HG02678 (cell line): ENCODE results near the gene TBC1D21.

ENCODE experiments used
- ATAC-seq: cut with Tn5 transposase; IDR thresholded peaks from one replicate; pipeline ENCODE4 v1.9.1; 2021; ENCODE audit warnings: mild to moderate bottlenecking, moderate library complexity; ENCODE audit not compliant: unreplicated experiment

Gene TBC1D21, protein sequence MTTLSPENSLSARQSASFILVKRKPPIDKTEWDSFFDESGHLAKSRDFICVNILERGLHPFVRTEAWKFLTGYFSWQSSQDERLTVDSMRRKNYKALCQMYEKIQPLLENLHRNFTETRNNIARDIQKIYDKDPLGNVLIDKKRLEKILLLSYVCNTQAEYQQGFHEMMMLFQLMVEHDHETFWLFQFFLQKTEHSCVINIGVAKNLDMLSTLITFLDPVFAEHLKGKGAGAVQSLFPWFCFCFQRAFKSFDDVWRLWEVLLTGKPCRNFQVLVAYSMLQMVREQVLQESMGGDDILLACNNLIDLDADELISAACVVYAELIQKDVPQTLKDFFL

DNA sequence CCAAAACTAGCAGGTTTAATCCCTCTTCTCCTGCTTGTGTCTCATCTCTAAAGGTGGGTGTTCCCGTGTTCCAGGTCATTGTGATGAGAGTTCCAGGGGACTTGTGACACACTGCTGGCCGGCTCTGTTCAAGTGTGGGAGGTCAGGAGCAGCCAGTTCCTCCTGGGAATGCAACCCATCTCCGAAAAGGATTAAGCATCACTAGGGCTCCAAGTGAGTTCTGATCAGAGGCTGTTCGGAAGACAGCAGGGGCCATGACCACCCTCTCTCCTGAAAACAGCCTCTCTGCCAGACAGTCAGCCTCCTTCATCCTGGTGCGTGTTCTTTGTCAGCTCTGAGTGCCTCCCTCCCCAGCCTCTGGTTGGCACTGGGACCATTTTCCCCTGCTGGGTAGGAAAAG is at the start of gene TBC1D21:
Gene TBC1D21 (plus strand): TSS at position 109 of the 400 bp plus-strand sequence. CDS start 146 bp downstream, at position 255.
- ATAC-seq: no peak

DNA sequence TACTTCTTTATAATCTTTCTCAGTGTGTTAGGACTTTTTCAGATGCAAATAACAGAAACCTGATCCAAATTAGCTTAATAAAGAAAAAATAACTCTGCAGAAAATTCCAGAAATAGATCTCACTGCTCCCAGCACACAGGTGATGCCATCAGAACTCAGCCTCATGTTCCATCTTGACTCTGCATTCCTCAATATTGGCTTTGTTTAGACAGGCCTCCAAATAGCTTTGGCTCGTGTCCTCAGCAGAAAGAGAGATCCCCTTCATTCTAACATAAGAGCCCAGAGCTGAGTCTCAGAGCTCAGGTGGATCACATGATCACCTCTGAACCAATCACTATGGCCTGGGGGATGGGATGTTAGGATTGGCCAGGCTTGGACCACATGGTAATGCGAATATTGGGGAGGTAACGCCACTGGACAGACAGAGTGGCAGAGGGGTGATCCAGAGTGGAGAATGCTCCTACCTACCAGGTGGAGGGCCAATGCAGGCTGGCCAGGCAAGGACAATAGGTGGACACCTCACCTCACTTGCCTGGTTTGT is 46.6 kb upstream of the TBC1D21 start:
- no peak for ATAC-seq

DNA sequence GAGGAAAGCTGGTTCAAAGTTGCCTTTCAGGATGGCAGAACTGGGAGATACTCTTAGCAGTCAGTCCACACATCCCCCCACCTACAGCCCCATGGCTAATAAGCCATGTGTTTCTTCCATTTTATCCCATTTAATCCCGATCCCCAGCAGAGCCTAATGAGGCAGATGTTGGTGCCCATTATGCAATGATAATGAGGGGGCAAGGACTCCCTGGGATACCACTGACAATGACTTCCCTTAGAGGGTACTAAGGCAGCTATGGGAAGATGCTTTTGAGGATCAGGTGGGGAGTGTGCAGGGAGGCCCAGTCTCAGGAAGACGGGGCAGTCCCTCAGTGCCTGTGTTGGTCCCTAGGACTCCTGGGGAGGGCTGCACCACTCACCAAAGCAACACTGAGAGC is 43.8 kb upstream of the TBC1D21 start:
- no peak for ATAC-seq

DNA sequence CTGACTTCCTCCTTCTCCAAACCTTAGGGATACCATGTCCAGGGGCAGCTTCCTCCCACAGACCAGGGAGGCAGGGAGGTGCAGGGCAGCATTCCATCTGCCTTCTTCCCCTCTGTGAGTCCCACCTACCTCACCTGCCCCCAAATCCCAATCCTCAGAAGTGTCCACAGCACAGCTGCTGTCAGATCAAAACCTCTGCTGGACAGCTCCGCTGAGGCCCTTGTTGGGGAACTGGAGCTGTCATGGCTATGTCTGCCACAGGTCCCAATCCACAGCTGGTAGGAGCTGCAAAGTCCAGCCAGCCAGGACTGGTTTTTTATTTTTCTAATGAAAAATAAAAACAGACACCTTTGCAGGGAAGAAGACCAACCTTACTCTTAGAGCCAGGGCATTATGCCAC is 40.7 kb upstream of the TBC1D21 start:
- no peak for ATAC-seq

DNA sequence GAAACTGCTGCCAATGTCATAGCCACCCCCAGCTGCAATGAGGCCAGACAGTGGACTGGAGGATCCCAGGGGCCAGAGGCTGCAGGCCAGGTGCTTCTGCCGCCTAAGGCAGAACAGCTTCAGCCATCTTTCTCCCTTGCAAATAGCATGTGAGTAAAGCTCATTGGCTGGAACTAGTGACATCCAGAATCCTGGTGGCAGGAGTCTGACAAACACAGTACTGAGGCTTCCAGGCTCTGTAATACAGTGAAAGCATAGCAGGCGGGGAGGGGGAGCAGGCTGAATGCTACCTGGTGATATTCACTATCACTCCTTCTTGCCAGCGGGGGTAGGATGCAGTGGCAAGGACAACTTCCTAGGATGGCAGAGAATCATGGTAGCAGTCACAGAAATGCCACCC is 36.5 kb upstream of the TBC1D21 start:
- ATAC-seq: no peak

DNA sequence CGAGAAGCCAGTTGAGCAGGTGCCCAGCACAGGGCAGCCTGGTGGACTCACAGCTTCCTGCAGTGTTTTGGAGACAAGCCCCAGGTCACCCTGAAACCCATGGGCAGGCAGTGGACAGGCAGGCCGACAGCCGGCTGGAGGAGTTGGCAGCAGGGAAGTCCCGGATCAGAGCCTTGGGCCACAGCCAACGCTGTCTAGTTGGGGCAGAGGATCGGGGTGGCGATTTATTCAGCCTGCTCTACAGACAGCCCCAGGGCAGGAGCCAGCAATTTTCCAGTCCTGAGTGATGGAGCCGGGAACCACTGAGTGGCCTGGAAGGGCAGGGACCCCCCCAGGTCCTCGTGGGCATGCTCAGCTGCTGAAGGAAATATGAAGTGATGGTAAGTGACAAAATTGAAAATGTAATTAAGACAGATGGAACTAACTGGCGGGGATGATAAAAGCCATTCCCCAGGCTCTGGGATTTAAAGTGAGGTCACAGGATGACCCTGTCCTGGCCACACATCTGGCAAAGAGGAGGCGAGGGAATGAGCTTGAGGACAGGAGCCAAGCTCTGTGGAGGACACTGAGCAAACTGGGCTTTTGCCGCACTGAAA is 34.4 kb upstream of the TBC1D21 start:
- ATAC-seq: no peak

DNA sequence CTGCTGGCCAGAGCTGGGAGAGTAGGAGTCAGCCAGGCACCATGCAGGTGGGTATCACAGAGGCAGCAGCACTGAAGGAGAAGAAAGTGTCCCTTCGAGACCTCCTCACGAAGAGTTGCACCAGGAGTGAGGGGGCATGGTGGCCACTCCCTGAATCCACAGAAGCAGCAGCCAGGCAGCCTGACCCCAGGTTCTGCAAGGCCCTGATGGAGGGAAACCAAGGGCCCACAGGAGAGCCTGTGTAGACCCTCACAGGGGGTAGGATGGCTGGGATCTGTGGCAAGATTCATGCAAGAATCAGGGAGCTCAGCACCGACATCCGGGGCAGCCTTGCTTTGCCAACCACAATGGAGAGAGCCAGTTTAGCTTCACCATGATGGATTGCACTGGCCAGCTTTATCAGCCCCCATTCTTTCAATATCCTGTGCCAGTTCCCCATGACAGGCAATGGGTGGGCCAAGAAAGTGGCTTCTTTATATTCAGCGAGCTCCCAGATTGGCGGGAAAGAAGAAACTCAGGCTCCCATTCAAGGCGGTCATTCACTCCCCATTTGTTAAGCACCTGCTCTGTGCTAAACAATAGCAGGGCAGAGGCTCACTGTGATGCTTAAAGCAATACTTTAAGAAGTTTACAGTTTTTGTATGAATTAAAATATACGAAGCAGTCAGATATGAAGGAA is 33.5 kb upstream of the TBC1D21 start:
- no peak for ATAC-seq

DNA sequence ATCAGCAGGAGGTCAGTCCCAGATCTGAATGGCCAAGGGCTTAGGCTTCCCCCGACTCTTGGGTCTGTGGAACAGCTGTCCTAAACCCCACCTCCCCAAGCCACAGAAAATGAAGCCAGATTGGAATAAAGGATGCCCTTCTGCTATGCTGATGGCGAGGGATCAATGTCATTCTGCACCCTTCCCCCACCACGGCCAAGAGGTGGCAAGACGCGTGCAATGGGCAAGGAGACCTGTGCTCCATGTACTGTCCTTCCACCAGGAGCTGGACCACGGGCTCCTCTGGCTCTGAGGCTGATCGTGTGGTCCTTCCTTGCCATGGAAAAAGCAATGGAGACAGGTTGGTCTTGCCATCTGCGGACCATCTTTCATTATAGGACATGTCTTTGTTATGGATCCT is 32.6 kb upstream of the TBC1D21 start:
- ATAC-seq: no peak

DNA sequence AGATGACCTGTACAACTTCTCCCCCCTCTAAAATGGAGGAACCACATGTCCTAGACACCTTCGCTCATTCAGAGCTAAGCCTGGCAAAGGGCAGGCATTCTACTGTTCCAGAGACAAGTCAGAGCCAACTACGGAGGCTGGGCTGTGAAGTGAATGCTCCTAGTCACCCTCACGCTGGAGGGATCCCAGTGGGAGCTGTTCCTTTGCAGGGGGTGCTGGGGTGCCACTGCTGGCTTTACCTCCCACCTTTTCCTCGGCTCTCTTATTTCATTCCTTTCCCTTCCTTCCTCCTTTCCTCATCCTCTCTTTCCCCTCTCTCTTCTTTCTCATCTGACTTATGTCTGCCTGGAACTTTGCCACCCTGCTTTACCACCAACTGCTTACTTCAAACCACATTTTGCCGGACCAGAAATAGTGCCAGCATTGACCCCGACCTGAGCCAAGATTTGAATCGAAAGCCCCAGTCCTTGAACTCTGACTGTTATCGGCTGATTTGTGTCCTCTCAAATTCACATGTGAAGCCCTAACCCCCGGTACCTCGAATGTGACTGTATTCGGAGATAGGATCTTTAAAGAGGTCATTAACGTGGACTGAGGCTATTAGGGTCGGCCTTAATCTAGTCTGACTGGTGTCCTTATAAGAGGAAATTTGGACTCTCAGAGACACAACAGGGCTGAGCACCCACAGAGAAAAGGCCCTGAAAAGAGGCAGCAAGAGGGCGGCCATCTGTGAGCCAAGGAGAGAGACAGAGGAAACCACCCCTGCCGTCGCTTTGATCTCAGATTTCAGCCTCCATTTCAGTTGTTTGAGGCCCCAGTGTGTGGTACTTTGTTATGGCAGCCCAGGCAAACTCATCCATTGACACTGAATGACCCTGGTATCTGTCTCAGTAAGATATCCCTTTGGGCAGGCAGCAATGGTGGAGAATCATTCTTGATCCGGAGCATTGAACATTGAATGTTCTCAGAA is 31.3 kb upstream of the TBC1D21 start:
- ATAC-seq: no peak

DNA sequence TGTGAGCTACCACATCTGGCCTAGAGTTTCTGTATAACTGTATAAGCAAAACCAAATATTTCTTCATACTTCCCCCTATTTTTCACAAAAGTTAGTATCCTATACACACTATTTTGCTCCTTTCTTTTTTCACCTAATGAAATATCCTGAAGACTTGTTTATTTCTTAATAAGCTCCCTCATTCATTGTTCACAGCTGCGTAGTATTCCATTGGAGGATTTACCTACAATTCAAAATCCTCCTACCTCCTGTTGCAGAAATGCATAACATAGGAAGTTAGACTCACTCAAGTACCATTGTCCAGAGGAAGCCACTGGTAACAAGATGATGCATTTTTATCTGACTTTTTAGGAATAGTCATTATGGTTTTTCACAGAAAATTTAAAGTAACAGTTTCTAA is 29.6 kb upstream of the TBC1D21 start:
- no peak for ATAC-seq

DNA sequence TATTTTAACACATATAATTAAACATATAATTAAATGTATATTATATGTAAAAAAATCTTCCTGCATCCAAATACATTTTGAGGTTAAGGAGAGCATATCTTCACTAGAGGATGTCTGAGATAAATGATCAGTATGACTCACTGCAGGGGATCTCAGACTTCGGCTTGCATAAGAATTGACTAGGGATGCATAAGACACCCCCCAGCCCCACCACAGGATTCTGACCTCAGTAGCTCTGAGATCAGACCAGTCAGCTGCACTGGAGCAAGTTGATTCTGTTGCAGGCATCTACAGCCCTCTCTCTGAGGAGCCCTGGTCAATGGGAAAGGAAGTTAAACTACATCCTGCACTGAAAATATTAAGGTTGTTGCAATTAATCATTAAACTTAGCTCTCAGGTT is 29.0 kb upstream of the TBC1D21 start:
- ATAC-seq: no peak

DNA sequence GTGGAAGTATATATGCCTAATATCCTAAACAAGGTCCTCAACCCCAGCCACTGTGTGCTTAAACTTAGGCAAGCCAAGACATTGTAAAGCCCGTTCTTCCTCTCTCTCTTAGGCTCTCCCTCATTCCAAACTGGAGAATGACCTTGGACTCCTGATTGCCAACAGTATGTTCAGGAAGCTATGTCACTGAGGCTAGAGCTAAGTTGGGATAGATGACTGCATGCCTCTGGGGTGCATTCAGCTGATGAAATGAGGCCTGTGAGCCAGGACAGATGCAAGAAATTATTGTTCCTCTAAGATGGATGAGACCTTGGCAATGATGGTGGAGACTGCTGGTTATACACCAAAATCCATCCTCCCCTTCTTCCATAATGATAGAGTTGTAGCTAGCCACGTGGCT is 27.9 kb upstream of the TBC1D21 start:
- ATAC-seq: no peak

DNA sequence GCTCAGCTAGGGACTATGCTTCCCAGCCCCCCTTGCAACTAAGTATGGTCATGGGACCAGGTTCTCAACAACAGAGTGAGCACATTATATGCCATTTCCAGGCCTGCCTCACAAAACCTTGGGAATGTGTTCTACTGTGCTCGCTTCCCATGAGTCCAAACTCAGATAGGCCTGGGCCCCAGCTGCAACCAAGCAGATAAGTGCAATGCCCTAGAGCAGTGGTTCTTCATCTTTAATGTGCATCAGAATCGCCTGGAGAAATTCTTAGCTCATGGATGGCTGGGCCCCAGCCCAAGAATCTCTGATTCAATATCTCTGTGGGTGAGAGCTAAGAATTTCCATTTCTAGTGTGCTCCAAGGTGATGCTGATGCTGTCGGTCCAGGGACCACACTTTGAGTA is 27.5 kb upstream of the TBC1D21 start:
- ATAC-seq: no peak

DNA sequence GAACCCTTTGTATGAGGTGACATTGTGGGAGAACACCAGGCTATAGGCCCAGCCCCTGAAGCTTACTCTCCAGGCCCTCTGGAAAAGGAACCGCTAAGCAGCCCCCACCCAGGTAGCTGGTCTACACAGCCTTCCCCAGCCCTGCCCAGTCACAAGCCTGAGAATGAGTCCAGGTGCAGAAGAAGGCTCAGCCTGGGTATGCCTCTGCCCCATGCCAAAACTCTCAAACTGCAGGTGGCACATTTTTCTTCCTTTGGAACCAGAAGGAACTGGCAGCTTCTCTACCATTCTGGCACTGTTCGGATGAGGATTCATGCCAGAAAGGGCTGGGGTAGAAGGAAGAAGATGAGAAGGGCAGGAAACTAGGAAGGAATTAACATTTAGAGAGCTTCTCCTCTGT is 23.7 kb upstream of the TBC1D21 start:
- no peak for ATAC-seq

DNA sequence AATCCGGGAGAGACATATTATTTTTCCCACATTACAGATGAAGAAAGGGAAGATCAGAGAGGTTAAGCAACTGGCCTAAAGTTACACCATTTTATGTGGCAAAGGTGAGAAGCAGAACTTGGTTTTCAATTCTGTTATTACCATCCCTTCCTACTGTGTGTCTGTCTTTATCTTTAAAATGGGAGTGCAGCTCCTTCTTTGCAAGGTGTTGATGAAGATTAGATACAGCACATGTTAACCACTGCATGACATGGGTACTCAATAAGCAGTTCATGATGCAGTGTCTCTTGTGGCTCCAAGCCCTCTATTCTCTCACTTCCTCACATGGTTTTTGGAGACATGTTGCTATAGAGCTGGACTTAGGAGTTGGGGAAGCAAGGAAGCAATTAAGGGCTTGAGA is 23.1 kb upstream of the TBC1D21 start:
- ATAC-seq: no peak

DNA sequence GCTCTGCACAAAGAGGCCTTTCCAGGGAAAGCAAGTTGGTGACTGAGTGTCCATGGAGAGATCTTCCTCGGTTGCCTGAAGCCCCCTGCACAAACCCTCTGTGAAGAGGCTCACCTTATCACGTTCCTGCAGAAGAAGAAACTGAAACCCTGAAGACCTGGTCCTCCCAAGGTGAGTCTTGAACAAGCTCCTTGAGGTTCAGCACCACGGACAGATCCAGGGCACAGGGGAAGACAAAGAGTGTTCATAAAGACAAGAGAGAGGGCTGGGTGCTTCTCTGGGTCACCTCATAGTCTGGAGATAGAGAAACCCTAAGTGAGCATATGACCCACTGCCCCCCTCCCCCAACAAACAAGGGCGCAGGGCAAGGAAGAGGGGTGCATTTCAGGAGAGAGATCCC is 21.7 kb upstream of the TBC1D21 start:
- no peak for ATAC-seq

DNA sequence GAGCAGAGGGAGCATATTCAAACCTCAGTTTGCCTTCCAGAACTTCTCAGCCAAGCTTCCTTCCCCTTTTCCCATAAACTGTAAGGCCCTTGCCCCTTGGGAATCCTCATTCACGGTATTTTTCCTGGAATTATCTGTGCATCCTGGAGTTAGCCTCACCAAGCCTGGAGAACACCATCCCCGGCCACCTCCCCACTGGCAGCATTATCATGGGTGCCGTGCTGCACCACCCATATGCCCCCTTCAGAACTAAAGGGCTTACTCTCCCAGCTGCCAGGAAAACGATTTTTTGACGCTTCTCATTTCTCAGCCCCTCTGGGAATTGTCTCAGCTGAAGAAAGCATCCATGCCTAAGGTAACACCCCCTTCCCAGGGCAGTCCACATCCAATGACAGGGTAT is 20.9 kb upstream of the TBC1D21 start:
- ATAC-seq: no peak

DNA sequence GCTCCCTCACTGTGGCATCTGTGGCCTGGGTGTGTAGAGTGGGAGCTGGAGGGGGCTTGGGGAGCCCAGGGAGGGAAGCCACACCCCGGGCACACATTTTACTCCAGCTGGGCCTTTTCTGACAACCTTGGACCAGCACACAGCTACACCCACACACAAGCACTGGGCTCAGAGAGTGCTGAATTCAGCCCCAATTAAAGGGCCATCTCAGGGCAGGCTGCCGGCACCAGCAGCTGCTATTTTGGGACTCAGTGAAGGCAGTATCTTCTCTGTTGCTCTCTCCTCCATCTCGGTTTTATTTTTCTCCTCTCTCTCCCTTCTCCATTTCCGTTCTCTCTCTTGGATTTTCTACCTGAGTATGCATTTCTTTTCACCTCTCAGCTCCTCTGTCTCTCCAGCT is 19.1 kb upstream of the TBC1D21 start:
- ATAC-seq: no peak

DNA sequence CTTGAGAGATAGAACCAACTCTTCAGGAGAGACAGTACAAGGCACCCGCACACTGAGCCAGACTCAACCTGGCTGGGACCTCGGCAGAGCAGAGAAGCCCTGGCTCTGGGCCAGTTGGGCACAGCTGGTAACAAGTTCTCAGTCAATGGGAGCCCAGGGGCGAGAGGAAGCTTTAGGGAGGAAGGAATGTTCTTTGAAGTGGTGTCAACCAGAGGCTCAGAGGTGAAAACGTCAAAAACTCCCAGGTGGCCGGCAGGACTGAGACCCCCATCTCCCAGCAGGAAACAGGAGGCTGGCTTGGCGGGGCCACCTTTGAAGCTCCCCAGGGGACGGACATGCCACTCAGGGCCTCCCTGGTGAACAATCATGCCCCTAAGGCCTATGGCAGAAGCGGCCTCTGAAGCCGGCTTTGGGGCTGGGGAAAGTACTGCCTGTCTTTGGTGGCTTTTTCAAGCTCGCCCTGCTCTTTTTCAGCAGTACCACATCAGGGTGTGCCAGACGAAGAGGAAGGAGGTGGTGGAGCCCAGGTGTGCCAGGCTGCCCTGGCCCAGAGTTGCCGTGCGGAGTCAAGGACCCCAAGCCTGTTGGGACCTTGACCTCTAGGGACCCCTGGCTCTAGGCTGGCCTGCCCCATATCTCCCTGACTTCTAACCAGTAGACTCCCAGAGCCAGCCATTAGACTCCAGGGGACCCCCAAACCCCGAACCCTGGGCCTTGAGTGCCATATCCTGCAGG is 16.7 kb upstream of the TBC1D21 start:
- ATAC-seq: no peak
